Epithelial cell of esophagus (primary cell): ENCODE data around the gene ZNF562.

ENCODE experiments used
- DNase-seq: peaks from one replicate; pipeline ENCODE4 v3.0.0; 2010; ENCODE audit warnings: low read depth
- H3K4me3 ChIP-seq: 2 replicates; pipeline ENCODE4 v1.5.1; 2011; ENCODE audit warnings: mild to moderate bottlenecking, low read length, control low read depth
- TF ChIP-seq, protein P1 (sequence below): IDR thresholded peaks from 2 replicates; pipeline ENCODE4 v1.5.1; 2011; ENCODE audit warnings: low read depth, mild to moderate bottlenecking, low read length, control low read depth, inconsistent platforms; ENCODE audit not compliant: insufficient read depth; ENCODE audit errors: missing control alignments

Gene ZNF562

DNA sequence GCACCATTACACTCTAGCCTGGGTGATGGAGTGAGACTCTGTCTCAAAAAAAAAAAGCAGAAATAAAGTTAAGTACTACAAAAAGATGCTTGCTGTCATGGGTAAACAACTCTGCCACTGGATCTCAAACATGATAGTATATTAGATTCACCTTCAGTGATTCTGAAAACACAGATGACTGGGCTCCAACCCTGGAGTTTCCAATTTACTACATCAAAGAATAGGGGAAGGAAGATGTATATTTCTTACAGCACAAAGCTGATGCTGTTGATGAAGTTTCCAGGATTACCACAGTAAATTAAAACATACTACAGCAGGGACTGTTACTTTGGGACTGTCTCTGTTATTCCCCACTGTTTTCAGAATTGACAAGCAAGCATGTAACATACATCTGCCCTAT lies 59.1 kb downstream of the ZNF562 start:
- no peak for DNase-seq
- TF ChIP-seq, protein P1, sequence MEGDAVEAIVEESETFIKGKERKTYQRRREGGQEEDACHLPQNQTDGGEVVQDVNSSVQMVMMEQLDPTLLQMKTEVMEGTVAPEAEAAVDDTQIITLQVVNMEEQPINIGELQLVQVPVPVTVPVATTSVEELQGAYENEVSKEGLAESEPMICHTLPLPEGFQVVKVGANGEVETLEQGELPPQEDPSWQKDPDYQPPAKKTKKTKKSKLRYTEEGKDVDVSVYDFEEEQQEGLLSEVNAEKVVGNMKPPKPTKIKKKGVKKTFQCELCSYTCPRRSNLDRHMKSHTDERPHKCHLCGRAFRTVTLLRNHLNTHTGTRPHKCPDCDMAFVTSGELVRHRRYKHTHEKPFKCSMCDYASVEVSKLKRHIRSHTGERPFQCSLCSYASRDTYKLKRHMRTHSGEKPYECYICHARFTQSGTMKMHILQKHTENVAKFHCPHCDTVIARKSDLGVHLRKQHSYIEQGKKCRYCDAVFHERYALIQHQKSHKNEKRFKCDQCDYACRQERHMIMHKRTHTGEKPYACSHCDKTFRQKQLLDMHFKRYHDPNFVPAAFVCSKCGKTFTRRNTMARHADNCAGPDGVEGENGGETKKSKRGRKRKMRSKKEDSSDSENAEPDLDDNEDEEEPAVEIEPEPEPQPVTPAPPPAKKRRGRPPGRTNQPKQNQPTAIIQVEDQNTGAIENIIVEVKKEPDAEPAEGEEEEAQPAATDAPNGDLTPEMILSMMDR, result no peak
- no peak overlapping the region for H3K4me3 ChIP-seq

DNA sequence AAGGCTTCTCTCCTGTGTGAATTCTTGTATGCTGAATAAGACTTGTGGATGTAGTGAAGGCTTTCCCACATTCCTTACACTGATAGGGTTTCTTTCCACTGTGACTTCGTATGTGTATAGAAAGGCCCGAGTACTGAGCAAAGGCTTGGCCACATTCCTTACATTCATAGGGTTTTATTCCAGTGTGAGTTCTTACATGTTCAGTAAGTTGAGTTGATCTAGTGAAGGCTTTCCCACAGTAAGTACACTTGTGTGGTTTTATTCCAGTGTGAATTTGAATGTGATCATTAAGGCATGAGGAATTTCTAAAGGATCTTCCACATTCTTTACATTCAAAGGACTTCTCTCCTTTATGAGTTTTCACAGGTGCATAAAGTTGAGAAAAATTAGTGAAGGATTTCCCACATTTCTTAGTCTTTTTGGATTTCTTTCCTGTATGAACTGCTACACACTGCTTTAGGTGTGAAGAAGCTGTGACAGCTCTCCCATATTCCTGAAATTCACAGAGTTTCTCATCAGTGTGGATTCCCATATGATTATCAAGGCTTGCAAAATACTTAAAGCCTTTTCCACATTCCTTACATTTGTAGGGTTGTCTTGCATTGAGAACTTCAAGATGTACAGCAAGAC lies 64.3 kb downstream of the ZNF562 start:
- DNase-seq, result no peak
- TF ChIP-seq, protein P1, result no peak
- no peak overlapping the region for H3K4me3 ChIP-seq

DNA sequence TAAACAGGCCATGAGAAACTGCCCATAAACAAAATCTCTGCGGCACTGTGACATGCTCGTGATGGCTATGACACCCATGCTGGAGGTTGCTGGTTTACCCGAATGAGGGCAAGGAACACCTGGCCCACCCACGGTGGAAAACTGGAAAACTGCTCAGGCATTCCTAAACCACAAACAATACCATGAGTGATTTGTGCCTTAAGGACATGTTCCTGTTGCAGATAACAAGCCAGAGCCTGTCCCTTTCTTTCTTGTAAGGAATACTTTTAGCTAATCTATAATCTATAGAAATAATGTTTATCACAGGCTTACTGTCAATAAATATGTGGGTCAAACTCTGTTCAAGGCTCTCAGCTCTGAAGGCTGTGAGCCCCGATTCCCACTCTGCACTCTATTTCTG lies 66.0 kb downstream of the ZNF562 start:
- TF ChIP-seq, protein P1, result no peak

GRCh38 chr19:9597027-9597426 lies 77.9 kb downstream of the ZNF562 start:
- no peak overlapping the region for H3K4me3 ChIP-seq
- TF ChIP-seq, protein P1, result no peak
- DNase-seq, result peak; percentile 96

More for the DNA sequence above, 66.0 kb downstream of the ZNF562 start:
- H3K4me3 ChIP-seq, result no peak overlapping the region
- DNase-seq, result peak; percentile 24
